HepG2 (cell line): ENCODE measurements around the gene CYP17A1. TPM values are rescaled to one million over a fixed set of nuclear protein-coding genes. Genes with fewer than 3 reads are reported as not detected.

Experiments
- ATAC-seq: fragments of 200-7000 bp; cut with Tn5 transposase; 3 replicates; pipeline ENCODE4 v1.9.1; 2020; ENCODE audit warnings: mild to moderate bottlenecking, moderate library complexity
- BruUV-seq: library from RNA; stranded (reverse); fragments of 400-500 nt; replicated peaks from 2 replicates; lab custom pipeline; 2021; lab: Mats Ljungman, UMichigan
- CTCF ChIA-PET: fragments of 300-600 bp; formaldehyde crosslinking; extraction: SDS; loops from one replicate; lab custom pipeline; 2021; ENCODE audit warnings: low total read pairs, inconsistent platforms, low intra/inter-chr PET ratio; lab: Yijun Ruan, JAX
- POLR2A ChIA-PET: fragments of 350-600 bp; sonication (Branson Sonifier 250); formaldehyde crosslinking; loops from one replicate; lab custom pipeline; 2020; ENCODE audit warnings: antibody characterized with exemption, inconsistent platforms; lab: Yijun Ruan, JAX
- DNase-seq: peaks from one replicate; pipeline ENCODE4 v3.0.0-alpha.2; 2015; ENCODE audit warnings: low spot score
- FAIRE-seq: peaks from 3 replicates; lab custom pipeline; 2011; peaks lifted over from hg19 to GRCh38; lab: Jason Lieb, UNC
- H2AFZ ChIP-seq: one replicate; pipeline ENCODE4 v1.6.1; 2011; ENCODE audit warnings: low read length, inconsistent platforms
- H3K27ac ChIP-seq: fragments of 300-600 bp; 3 replicates; pipeline ENCODE4 v1.8.0; 2011; ENCODE audit warnings: mixed run types, mild to moderate bottlenecking, mixed read lengths, low read length, inconsistent platforms; ENCODE audit not compliant: insufficient read depth; ENCODE audit errors: extremely low read length
- H3K27me3 ChIP-seq, 2 experiments: fragments of 200-600 bp in 1 of 2; 2 replicates in 1 of 2; 3 replicates in 1 of 2; pipeline versions ENCODE4 v1.6.0 to v1.8.0; 2011; ENCODE audit warnings: low read length in 2 of 2, mild to moderate bottlenecking in 2 of 2, moderate library complexity in 2 of 2, inconsistent platforms in 1 of 2; ENCODE audit not compliant: insufficient read depth in 2 of 2, control insufficient read depth in 1 of 2
- H3K36me3 ChIP-seq, 2 experiments: fragments of 200-600 bp in 1 of 2; replicated peaks in 1 of 2; 2 replicates in 1 of 2; 3 replicates in 1 of 2; pipeline versions ENCODE4 v1.5.1 to v1.8.0; 2011; ENCODE audit warnings: low read length in 2 of 2, inconsistent platforms in 1 of 2; ENCODE audit not compliant: insufficient read depth in 2 of 2, control insufficient read depth in 1 of 2
- H3K4me1 ChIP-seq: 2 replicates; pipeline ENCODE4 v1.5.1; 2012; ENCODE audit warnings: low read length, inconsistent platforms; ENCODE audit not compliant: insufficient read depth
- H3K4me2 ChIP-seq: 2 replicates; pipeline ENCODE4 v1.6.0; 2011; ENCODE audit warnings: low read depth, low read length, inconsistent platforms
- H3K4me3 ChIP-seq, 3 experiments: fragments of 200-600 bp in 1 of 3; sonication (generic), shearing (Covaris generic) in 1 of 3; replicated peaks in 1 of 3; 2 replicates each; pipeline ENCODE4 v1.5.1; 2011 to 2016; ENCODE audit warnings: low read length in 3 of 3, inconsistent platforms in 2 of 3, low read depth in 2 of 3, mild to moderate bottlenecking in 2 of 3, control low read depth in 1 of 3, mixed read lengths in 1 of 3; ENCODE audit not compliant: insufficient read depth in 1 of 3
- H3K79me2 ChIP-seq: one replicate; pipeline ENCODE4 v1.6.1; 2011; ENCODE audit warnings: low read length, inconsistent platforms; ENCODE audit not compliant: insufficient read depth
- H3K9ac ChIP-seq: 2 replicates; pipeline ENCODE4 v1.6.0; 2011; ENCODE audit warnings: mild to moderate bottlenecking, low read depth, low read length, inconsistent platforms; ENCODE audit not compliant: insufficient read depth
- H3K9me3 ChIP-seq: 2 replicates; pipeline ENCODE4 v1.5.1; 2012; ENCODE audit warnings: mild to moderate bottlenecking, low read length
- H4K20me1 ChIP-seq: 2 replicates; pipeline ENCODE4 v1.6.0; 2011; ENCODE audit warnings: inconsistent platforms, mild to moderate bottlenecking, low read length, moderate library complexity; ENCODE audit not compliant: insufficient read depth
- CHD4 ChIP-seq: fragments of 200-600 bp; sonication (generic); IDR thresholded peaks from 2 replicates; pipeline ENCODE4 v1.7.0; 2017; ENCODE audit warnings: mild to moderate bottlenecking, low read length, borderline replicate concordance
- KLF9 ChIP-seq: IDR thresholded peaks from 2 replicates; pipeline ENCODE4 v1.6.1; 2016; ENCODE audit warnings: low read depth
- LRRFIP1 ChIP-seq: sonication (generic); formaldehyde crosslinking; conservative IDR thresholded peaks from 2 replicates; pipeline ENCODE4 v1.4.0; 2020; ENCODE audit warnings: missing genetic modification reagents
- NR2F2 ChIP-seq: IDR thresholded peaks from 2 replicates; pipeline ENCODE4 v1.6.1; 2012; ENCODE audit warnings: low read depth, inconsistent platforms, borderline replicate concordance
- ZNF646 ChIP-seq: sonication (generic); formaldehyde crosslinking; IDR thresholded peaks from 2 replicates; pipeline ENCODE4 v1.9.0; 2021; ENCODE audit warnings: mild to moderate bottlenecking, missing genetic modification reagents
- ZNF720 ChIP-seq: sonication (generic); formaldehyde crosslinking; IDR thresholded peaks from 2 replicates; pipeline ENCODE4 v1.4.0; 2020; ENCODE audit warnings: missing genetic modification reagents
- WGBS: methylation state at CpG from one replicate; pipeline ENCODE4 v1.1.6; 2017; ENCODE audit warnings: low lambda C conversion rate; 5-methylcytosine and 5-hydroxymethylcytosine counted together
- in situ Hi-C: cut with HindIII; loops from 2 replicates; pipeline ENCODE4 v1.10.0; 2017; ENCODE audit warnings: low pct_unique_long_range_greater_than_20kb; ENCODE audit not compliant: extremely low pct_ligation_motif_present
- intact Hi-C: fragments of 100-400 bp; cut with micrococcal nuclease; formaldehyde crosslinking; loops from one replicate; pipeline ENCODE4 v1.10.0; 2022; ENCODE audit not compliant: unreplicated experiment
- polyA plus RNA-seq, 8 experiments: library from polyadenylated mRNA; depleted of rRNA in 3 of 8; stranded (reverse) in 7 of 8; unstranded in 1 of 8; fragments of >200 nt; fragmentation: Illumina TruSeq in 4 of 8; extraction: Trizol in 4 of 8; gene quantifications; 2 replicates each; pipeline versions ENCODE4 v1.2.1 to v1.2.3, GENCODE V29; 2011 to 2016; ENCODE audit warnings: low read depth in 4 of 8, missing spikeins in 1 of 8, mixed read lengths in 1 of 8; ENCODE audit not compliant: insufficient read depth in 1 of 8
- total RNA-seq, 5 experiments: library from RNA; depleted of rRNA; stranded (reverse); fragments of >200 nt; fragmentation: Illumina TruSeq; extraction: Trizol; gene quantifications; 2 replicates each; pipeline ENCODE4 v1.2.3, GENCODE V29; 2016; ENCODE audit warnings: low read depth in 1 of 5

The CYP17A1 gene
- total and polyA plus RNA-seq, 2 of the 13 experiments (the other 11 are each of a cell fraction or from before 2014, with no cell fraction given), result 0.13 to 1.1 TPM

- BruUV-seq, result no TSS peak
- no peaks in the 10 kb centered on the region for H4K20me1 ChIP-seq
- H3K4me3 ChIP-seq, result no peak overlapping the region
- no peaks in the 10 kb centered on the region; a peak in 2 of 5 replicates for H3K27me3 ChIP-seq
- intact Hi-C loops, result no loop called here
- no peak overlapping the region for H3K27ac ChIP-seq
- ATAC-seq (no peak), FAIRE-seq (no peak), DNase-seq (no peak)
- in situ Hi-C loops, result no loop called here
- WGBS, result 66% methylated on average over 5 of the region's 5 CpGs
- TF ChIP-seq LRRFIP1 (no peak), CHD4 (no peak), NR2F2 (no peak), KLF9 (no peak), ZNF720 (CRISPR knock-in tag) (no peak), ZNF646 (CRISPR knock-in tag) (no peak)
- H3K4me2 ChIP-seq, result no peak overlapping the region
- H2AFZ ChIP-seq, result no peak overlapping the region
- no peaks in the 10 kb centered on the region for H3K9me3 ChIP-seq
- H3K4me1 ChIP-seq, result peaks cover 40% of the 10 kb centered on the region
- CTCF ChIA-PET, result no interaction called here
- no peak overlapping the region for H3K9ac ChIP-seq
- no peaks in the 10 kb centered on the region for H3K79me2 ChIP-seq
- POLR2A ChIA-PET, result interaction anchor here (1.1 to 1.4 kb wide), 2 partner anchors 14 to 51 kb away, joined by 3 to 5 read pairs; no protein-coding TSS in a partner anchor
- no peaks in the 10 kb centered on the region for H3K36me3 ChIP-seq
Observed at GRCh38 chr10:102827597-102827975, 9.6 kb downstream of the CYP17A1 start.
